NCI-H2196 (cell line): ENCODE measurements around the gene PRDX1.
"Not testable (repeated sequence)": the region's sequence is repeated elsewhere in the genome, so short reads cannot be mapped to it uniquely, and the experiment has no call there.

Source experiments
- DNase-seq: peaks from one replicate; lab custom pipeline; 2025; ENCODE audit not compliant: unreplicated experiment; lab: John Stamatoyannopoulos, UW

PRDX1 gene

DNA sequence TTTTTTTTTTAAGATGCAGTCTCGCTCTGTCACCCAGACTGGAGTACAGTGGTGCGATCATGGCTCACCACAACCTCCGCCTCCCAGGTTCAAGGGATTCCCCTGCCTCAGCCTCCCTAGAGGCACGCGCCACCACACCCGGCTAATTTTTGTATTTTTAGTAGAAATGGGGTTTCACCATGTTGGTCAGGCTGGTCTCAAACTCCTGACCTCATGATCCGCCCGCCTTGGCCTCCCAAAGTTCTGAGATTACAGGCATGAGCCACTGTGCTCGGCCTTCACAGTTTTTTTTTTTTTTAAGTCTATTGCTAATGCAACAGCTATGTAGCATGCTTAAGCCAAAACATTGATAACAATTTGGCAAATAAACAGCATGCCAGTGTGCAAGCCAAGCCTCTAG lies 54.3 kb downstream of the PRDX1 start:
- not testable (repeated sequence) for DNase-seq

DNA sequence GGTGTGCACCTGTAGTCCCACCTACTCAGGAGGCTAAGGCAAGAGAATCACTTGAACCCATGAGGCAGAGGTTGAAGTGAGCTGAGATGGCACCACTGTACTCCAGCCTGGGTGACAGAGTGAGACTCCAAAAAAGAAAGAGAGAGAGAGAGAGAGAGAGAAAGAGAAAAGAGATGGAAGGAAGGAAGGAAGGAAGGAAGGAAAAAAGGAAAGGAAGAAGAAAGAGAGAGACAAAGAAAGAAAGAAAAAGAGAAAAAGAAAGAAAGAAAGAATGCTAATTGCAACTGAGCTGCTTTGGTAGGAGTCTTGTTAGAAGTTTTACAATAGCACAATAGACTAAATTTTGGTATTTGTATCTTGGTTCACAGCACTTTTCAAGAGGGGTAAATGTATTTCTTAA lies 56.4 kb downstream of the PRDX1 start:
- no peak for DNase-seq
